Activated CD4-positive, alpha-beta memory T cell treated with anti-CD3 and anti-CD28 coated beads, Interleukin-2, amount 10 ng/mL, durations not matched to agents 7 days and 5 days (primary cell): Measurements from ENCODE around the gene LRRC3B. TPM values are rescaled to one million over a fixed set of nuclear protein-coding genes. Genes with fewer than 3 reads are reported as not detected.

Source experiments
- CTCF ChIA-PET: fragments of 350-600 bp; sonication (Branson Sonifier 250); formaldehyde crosslinking; loops from one replicate; lab custom pipeline; 2021; ENCODE audit warnings: antibody characterized with exemption, inconsistent platforms; lab: Charles Lee
- POLR2A ChIA-PET: fragments of 350-600 bp; sonication (Branson Sonifier 250); formaldehyde crosslinking; loops from one replicate; lab custom pipeline; 2021; ENCODE audit warnings: antibody characterized with exemption; lab: Charles Lee
- DNase-seq: peaks from one replicate; pipeline ENCODE4 v3.0.0-alpha.2; 2020
- H3K27ac Mint-ChIP-seq: one replicate; pipeline ENCODE4 v1.8.0; 2021; ENCODE audit warnings: mild to moderate bottlenecking, mixed read lengths
- H3K27me3 Mint-ChIP-seq: one replicate; pipeline ENCODE4 v1.8.0; 2021; ENCODE audit warnings: mixed read lengths
- H3K36me3 Mint-ChIP-seq: one replicate; pipeline ENCODE4 v1.8.0; 2021; ENCODE audit warnings: low read depth, mixed read lengths
- H3K4me1 Mint-ChIP-seq: one replicate; pipeline ENCODE4 v1.8.0; 2021; ENCODE audit warnings: mixed read lengths
- H3K4me3 Mint-ChIP-seq: one replicate; pipeline ENCODE4 v1.8.0; 2021; ENCODE audit warnings: mild to moderate bottlenecking, mixed read lengths
- H3K9me3 Mint-ChIP-seq: one replicate; pipeline ENCODE4 v1.8.0; 2021; ENCODE audit warnings: mixed read lengths
- total RNA-seq, 2 experiments: library from RNA; stranded (reverse); gene quantifications; one replicate each; pipeline ENCODE4 v1.2.3, GENCODE V29; 2021

Gene LRRC3B
- total RNA-seq, 2 experiments from 2014 or later, result not detected

- Mint-ChIP-seq H3K36me3 (no peaks in the 10 kb centered on the region), H3K27ac (no peak overlapping the region), H3K9me3 (no peaks in the 10 kb centered on the region), H3K4me1 (no peaks in the 10 kb centered on the region), H3K27me3 (no peaks in the 10 kb centered on the region), H3K4me3 (no peak overlapping the region)
- ChIA-PET CTCF (no interaction called here), POLR2A (no interaction called here)
- no peak for DNase-seq
Measured at GRCh38 chr3:26639339-26639738, 16.8 kb downstream of the LRRC3B start.

- POLR2A ChIA-PET, result no interaction called here
- Mint-ChIP-seq H3K4me3 (no peak overlapping the region), H3K36me3 (no peaks in the 10 kb centered on the region), H3K4me1 (no peaks in the 10 kb centered on the region), H3K9me3 (no peaks in the 10 kb centered on the region), H3K27me3 (no peaks in the 10 kb centered on the region), H3K27ac (no peak overlapping the region)
- CTCF ChIA-PET, result no interaction called here
- no peak for DNase-seq
Measured at GRCh38 chr3:26647078-26647477, 24.5 kb downstream of the LRRC3B start.

GRCh38 chr3:26648461-26648860 lies 25.9 kb downstream of the LRRC3B start:
- Mint-ChIP-seq H3K4me1 (no peaks in the 10 kb centered on the region), H3K36me3 (no peaks in the 10 kb centered on the region), H3K27me3 (no peaks in the 10 kb centered on the region), H3K27ac (no peak overlapping the region), H3K4me3 (no peak overlapping the region), H3K9me3 (no peaks in the 10 kb centered on the region)
- ChIA-PET CTCF (no interaction called here), POLR2A (no interaction called here)
- DNase-seq, result no peak

GRCh38 chr3:26652164-26652563 lies 29.6 kb downstream of the LRRC3B start:
- Mint-ChIP-seq H3K27ac (no peak overlapping the region), H3K4me1 (no peaks in the 10 kb centered on the region), H3K36me3 (no peaks in the 10 kb centered on the region), H3K27me3 (no peaks in the 10 kb centered on the region), H3K9me3 (no peaks in the 10 kb centered on the region), H3K4me3 (no peak overlapping the region)
- ChIA-PET POLR2A (no interaction called here), CTCF (no interaction called here)
- no peak for DNase-seq

GRCh38 chr3:26653811-26654425 lies 31.3 kb downstream of the LRRC3B start:
- no peaks in the 10 kb centered on the region for H3K4me1 Mint-ChIP-seq
- H3K9me3 Mint-ChIP-seq, result no peaks in the 10 kb centered on the region
- H3K36me3 Mint-ChIP-seq, result no peaks in the 10 kb centered on the region
- no peak overlapping the region for H3K4me3 Mint-ChIP-seq
- CTCF ChIA-PET, result no interaction called here
- POLR2A ChIA-PET, result no interaction called here
- H3K27me3 Mint-ChIP-seq, result no peaks in the 10 kb centered on the region
- no peak for DNase-seq
- H3K27ac Mint-ChIP-seq, result no peak overlapping the region

- H3K36me3 Mint-ChIP-seq, result no peaks in the 10 kb centered on the region
- H3K27me3 Mint-ChIP-seq, result no peaks in the 10 kb centered on the region
- ChIA-PET CTCF (no interaction called here), POLR2A (no interaction called here)
- H3K4me3 Mint-ChIP-seq, result no peak overlapping the region
- no peaks in the 10 kb centered on the region for H3K9me3 Mint-ChIP-seq
- no peak overlapping the region for H3K27ac Mint-ChIP-seq
- DNase-seq, result no peak
- no peaks in the 10 kb centered on the region for H3K4me1 Mint-ChIP-seq
Measured at GRCh38 chr3:26655231-26655630, 32.7 kb downstream of the LRRC3B start.

- ChIA-PET CTCF (no interaction called here), POLR2A (no interaction called here)
- Mint-ChIP-seq H3K4me1 (no peaks in the 10 kb centered on the region), H3K9me3 (no peaks in the 10 kb centered on the region), H3K36me3 (no peaks in the 10 kb centered on the region), H3K4me3 (no peak overlapping the region), H3K27ac (no peak overlapping the region), H3K27me3 (no peaks in the 10 kb centered on the region)
- no peak for DNase-seq
Measured at GRCh38 chr3:26657348-26657976, 34.9 kb downstream of the LRRC3B start.

GRCh38 chr3:26668171-26668570 lies 45.6 kb downstream of the LRRC3B start:
- POLR2A ChIA-PET, result no interaction called here
- Mint-ChIP-seq H3K4me3 (no peak overlapping the region), H3K27ac (no peak overlapping the region), H3K4me1 (no peaks in the 10 kb centered on the region), H3K36me3 (no peaks in the 10 kb centered on the region), H3K9me3 (no peaks in the 10 kb centered on the region), H3K27me3 (no peaks in the 10 kb centered on the region)
- CTCF ChIA-PET, result no interaction called here
- DNase-seq, result no peak

GRCh38 chr3:26668696-26669095 lies 46.1 kb downstream of the LRRC3B start:
- Mint-ChIP-seq H3K27me3 (no peaks in the 10 kb centered on the region), H3K4me1 (no peaks in the 10 kb centered on the region), H3K9me3 (no peaks in the 10 kb centered on the region), H3K36me3 (no peaks in the 10 kb centered on the region), H3K4me3 (no peak overlapping the region), H3K27ac (no peak overlapping the region)
- CTCF ChIA-PET, result no interaction called here
- POLR2A ChIA-PET, result no interaction called here
- DNase-seq, result no peak

- H3K4me3 Mint-ChIP-seq, result no peak overlapping the region
- peaks cover 2% of the 10 kb centered on the region for H3K9me3 Mint-ChIP-seq
- no peak for DNase-seq
- ChIA-PET CTCF (no interaction called here), POLR2A (no interaction called here)
- H3K27me3 Mint-ChIP-seq, result no peaks in the 10 kb centered on the region
- no peaks in the 10 kb centered on the region for H3K4me1 Mint-ChIP-seq
- no peaks in the 10 kb centered on the region for H3K36me3 Mint-ChIP-seq
- H3K27ac Mint-ChIP-seq, result no peak overlapping the region
Measured at GRCh38 chr3:26675336-26675735, 52.8 kb downstream of the LRRC3B start.

GRCh38 chr3:26681632-26682031 lies 59.1 kb downstream of the LRRC3B start:
- ChIA-PET CTCF (no interaction called here), POLR2A (no interaction called here)
- no peaks in the 10 kb centered on the region for H3K4me1 Mint-ChIP-seq
- H3K27me3 Mint-ChIP-seq, result no peaks in the 10 kb centered on the region
- H3K4me3 Mint-ChIP-seq, result no peak overlapping the region
- no peak overlapping the region for H3K27ac Mint-ChIP-seq
- no peaks in the 10 kb centered on the region for H3K36me3 Mint-ChIP-seq
- peaks cover 5% of the 10 kb centered on the region for H3K9me3 Mint-ChIP-seq
- DNase-seq, result no peak

GRCh38 chr3:26682406-26682805 lies 59.8 kb downstream of the LRRC3B start:
- Mint-ChIP-seq H3K4me3 (no peak overlapping the region), H3K9me3 (peaks cover 2% of the 10 kb centered on the region), H3K4me1 (no peaks in the 10 kb centered on the region), H3K36me3 (no peaks in the 10 kb centered on the region), H3K27ac (no peak overlapping the region), H3K27me3 (no peaks in the 10 kb centered on the region)
- ChIA-PET POLR2A (no interaction called here), CTCF (no interaction called here)
- no peak for DNase-seq

- ChIA-PET CTCF (no interaction called here), POLR2A (no interaction called here)
- Mint-ChIP-seq H3K36me3 (no peaks in the 10 kb centered on the region), H3K27ac (no peak overlapping the region), H3K27me3 (no peaks in the 10 kb centered on the region), H3K4me1 (no peaks in the 10 kb centered on the region), H3K9me3 (peaks cover 2% of the 10 kb centered on the region), H3K4me3 (no peak overlapping the region)
- no peak for DNase-seq
Measured at GRCh38 chr3:26683902-26684301, 61.3 kb downstream of the LRRC3B start.

- Mint-ChIP-seq H3K36me3 (no peaks in the 10 kb centered on the region), H3K4me1 (no peaks in the 10 kb centered on the region), H3K4me3 (no peak overlapping the region), H3K27me3 (no peaks in the 10 kb centered on the region), H3K9me3 (peaks cover 2% of the 10 kb centered on the region), H3K27ac (no peak overlapping the region)
- POLR2A ChIA-PET, result no interaction called here
- no peak for DNase-seq
- CTCF ChIA-PET, result no interaction called here
Measured at GRCh38 chr3:26687466-26687865, 64.9 kb downstream of the LRRC3B start.
